Activated CD8-positive, alpha-beta memory T cell treated with anti-CD3 and anti-CD28 coated beads, Interleukin-2, amount 50 U/mL, for 24 hours (primary cell): Measurements from ENCODE around the gene WEE1.

Source experiments
- DNase-seq: peaks from one replicate; pipeline ENCODE4 v3.0.0-alpha.2; 2020; ENCODE audit errors: extremely low read depth

WEE1 gene

DNA sequence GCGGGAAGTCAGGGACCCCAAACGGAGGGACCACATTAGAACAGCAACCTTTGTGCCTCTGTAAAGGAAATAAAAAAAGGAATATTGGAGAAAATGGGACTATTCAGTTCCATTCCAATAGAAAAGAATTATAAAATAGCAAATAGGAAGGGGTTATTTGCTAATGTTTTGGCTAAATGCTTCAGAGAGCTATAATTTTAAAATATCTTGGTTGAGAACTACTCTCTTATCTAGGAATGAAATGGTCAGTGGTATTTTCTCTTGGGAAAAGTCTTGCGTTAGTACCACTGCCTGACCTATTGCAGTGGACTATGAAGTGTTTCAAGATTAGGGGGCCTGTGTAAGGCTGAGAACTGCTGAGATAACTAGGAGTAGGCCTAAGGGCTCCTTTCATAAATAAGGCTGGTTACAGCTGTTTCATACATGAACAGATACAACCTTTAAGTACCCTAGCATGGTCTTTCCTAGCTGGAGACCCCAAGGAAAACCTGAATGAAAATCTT lies 6.9 kb upstream of the WEE1 start:
- DNase-seq: no peak

GRCh38 chr11:9567401-9567800 lies 6.1 kb upstream of the WEE1 start:
- DNase-seq: no peak

- DNase-seq: no peak
Measured at GRCh38 chr11:9568161-9568853, 5.2 kb upstream of the WEE1 start.

DNA sequence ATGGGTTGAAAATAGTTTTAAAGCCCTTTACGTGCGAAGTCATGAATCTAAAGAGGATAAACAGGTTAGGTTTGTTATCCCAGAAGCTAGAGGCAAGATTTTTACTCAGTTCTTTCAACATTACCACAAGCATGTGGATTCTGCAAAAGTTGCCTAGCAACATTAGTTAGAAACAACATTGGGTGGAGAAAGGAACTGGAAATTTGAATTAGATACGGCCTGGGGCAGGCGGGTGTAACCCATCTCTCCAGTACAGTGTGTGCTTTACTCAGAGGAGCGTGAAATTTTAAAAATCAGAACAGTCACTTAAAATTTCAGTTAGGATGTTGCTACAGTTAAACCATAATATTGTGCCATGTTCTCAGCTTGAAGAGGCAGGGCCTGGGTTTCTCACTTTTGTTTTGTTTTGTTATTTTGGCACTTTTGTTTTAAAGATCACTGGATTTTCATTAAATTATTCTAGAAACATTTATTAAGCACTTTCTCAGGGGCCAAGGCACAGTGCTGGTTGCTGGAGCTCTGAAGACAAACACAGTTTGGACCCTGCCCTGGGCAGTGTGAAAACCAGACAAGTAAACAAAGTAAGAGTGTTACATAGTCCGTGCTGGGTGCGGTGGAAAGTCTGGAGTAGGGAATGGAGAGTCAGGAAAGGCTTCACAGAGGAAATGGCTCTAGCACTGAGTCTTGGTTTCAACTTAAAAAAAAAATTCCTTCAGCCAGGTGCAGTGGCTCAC lies 4.4 kb upstream of the WEE1 start:
- no peak for DNase-seq

DNA sequence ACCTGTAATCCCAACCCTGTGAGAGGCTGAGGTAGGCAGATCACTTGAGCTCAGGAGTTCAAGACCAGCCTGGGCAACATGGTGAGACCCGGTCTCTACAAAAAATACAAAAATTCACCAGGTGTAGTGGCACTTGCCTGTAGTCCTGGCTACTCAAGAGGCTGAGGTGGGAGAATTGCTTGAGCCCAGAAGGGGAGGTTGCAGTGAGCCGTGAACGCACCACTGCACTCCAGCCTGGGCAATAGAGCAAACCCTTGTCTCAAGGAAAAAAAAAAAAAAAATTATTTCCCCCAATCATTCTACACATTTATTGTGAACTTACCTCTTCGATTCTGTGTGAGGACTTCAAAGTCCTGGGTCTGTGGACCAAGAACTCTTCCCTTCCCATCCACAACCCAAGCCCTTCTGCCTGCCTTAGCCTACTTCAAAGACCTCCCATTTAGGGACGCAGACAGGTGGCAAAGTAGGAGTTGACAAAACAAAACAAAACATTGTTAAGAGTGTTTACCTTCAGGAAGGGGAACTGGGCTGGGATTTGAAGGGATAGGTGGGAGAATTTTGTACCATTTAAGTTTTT lies 3.8 kb upstream of the WEE1 start:
- DNase-seq: no peak

DNA sequence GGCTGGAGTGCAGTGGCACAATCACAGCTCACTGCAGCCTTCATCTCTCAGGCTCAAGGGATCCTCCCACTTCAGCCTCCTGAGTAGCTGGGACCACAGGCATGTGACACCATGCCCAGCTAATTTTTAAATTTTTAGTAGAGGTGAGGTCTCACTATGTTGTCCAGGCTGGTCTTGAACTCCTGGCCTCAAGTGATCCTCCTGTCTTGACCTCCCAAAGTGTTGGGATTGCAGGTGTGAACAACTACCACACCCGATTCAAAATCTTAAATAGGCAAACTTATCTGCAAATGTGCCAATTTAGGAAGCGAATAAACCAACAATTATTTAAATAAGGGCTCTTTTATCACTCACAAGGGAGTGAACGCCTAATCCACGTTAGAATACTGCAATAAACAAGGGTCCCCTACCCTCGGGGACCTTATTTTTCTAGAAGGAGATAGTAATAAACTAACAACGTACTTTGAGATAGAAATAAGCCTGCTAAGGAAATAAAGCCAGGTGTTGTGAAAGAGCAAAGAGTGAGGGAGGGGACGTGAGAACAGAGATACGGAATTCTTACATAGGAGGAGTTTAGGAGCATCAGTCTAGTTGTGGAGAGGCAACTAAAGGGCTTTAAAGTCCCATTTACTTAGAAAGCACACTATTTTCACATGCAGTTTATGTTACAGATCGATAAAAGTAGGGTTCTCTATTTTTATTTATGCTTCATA lies 3.0 kb upstream of the WEE1 start:
- no peak for DNase-seq

GRCh38 chr11:9571071-9571762 lies 2.3 kb upstream of the WEE1 start:
- no peak for DNase-seq

DNA sequence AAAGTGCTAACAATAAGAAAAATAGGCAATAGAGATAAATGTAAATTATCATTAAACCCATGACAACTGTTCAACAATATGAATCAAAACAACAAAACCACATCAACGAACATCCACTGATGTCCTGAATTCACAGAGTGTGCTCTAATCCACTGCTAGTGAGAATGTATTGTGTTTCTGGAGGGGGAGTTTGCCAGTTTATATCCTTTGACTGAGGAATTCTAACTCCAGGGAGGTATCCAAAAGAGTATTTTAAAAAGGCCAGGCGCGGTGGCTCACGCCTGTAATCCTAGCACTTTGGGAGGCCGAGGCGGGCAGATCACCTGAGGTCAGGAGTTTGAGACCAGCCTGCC lies 1.7 kb upstream of the WEE1 start:
- no peak for DNase-seq

DNA sequence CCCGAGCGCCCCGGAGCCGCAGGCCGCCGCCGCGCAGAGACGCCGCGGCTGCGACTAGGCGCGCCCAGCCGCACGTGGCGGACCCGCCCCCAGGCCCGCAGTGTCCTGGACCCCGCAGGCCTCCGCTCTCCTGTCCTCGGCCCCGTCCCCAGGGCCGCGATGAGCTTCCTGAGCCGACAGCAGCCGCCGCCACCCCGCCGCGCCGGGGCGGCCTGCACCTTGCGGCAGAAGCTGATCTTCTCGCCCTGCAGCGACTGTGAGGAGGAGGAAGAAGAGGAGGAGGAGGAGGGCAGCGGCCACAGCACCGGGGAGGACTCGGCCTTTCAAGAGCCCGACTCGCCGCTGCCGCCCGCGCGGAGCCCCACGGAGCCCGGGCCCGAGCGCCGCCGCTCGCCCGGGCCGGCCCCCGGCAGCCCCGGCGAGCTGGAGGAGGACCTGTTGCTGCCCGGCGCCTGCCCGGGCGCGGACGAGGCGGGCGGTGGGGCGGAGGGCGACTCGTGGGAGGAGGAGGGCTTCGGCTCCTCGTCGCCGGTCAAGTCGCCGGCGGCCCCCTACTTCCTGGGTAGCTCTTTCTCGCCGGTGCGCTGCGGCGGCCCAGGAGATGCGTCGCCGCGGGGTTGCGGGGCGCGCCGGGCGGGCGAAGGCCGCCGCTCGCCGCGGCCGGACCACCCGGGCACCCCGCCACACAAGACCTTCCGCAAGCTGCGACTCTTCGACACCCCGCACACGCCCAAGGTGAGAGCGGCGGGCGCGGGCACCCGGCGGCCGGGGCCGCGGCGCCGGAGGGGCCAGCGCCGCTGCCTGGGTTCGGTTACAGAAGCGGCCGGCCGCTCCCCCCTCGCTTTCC lies 528 bp downstream of the WEE1 start:
- no peak for DNase-seq

DNA sequence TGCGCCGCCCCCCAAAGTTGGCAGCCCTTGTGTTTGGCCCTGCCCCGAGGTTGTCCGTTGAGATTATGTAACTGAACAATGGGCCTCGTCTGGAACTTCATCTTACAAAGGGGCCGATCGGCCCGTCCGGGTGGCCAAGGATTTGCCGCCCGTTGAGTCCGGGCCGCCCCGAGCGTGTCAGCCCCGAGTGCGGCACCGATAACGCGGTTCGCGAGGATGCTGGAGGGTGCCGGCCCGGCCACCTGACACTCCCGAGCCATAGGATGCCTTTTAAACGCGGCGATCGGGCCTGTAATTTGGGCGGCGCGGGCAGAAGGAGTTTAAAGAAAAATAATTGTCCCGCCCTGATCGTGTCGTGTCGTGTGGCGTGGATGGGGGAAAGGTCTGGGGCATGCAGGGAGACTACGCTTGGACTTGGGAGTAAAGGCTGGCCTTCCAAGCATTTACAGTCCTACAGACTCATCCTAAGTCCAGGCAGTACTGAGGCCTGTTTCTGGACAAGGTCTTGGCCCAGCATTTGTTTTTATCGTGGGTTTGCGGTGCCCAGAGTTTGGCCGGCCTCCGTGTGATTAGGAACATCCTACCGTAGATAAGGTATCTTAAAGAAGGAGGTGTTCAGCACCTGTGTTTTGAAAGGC lies 1.3 kb downstream of the WEE1 start:
- no peak for DNase-seq

- DNase-seq: no peak
Measured at GRCh38 chr11:9575260-9576240, 2.1 kb downstream of the WEE1 start.

GRCh38 chr11:9576701-9577381 lies 3.4 kb downstream of the WEE1 start:
- no peak for DNase-seq

DNA sequence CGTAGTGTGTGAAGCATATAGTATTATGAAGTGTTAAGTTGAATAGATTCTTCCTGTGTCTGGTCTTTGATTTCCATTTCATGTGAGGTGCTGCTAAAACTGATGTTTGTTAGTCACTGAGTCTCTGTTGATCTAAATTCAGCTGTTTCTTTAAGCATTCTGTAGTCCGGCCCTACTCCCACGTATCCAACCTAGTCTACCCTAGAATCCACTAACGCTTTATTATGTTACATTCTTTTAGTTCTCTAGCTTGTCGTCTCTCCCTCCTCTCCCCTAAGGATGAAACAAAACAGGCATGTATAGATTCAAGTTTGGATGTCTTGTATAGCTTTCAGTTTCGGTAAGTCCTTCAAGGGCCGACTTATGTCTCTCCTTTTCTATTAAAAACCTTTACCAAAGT lies 4.1 kb downstream of the WEE1 start:
- DNase-seq: no peak

GRCh38 chr11:9580894-9581293 lies 7.4 kb downstream of the WEE1 start:
- DNase-seq: no peak

GRCh38 chr11:9581556-9582161 lies 8.2 kb downstream of the WEE1 start:
- DNase-seq: no peak

- DNase-seq: no peak
Measured at GRCh38 chr11:9590717-9591116, 17.2 kb downstream of the WEE1 start.

- no peak for DNase-seq
Measured at GRCh38 chr11:9594267-9595046, 21.0 kb downstream of the WEE1 start.
